Suprapubic skin (tissue), 4 donors: Measurements from ENCODE around the gene PFDN4. TPM values are rescaled to one million over a fixed set of nuclear protein-coding genes. Genes with fewer than 3 reads are reported as not detected.

Experiments
- DNase-seq, 2 donors: peaks; one replicate each; pipeline ENCODE4 v3.0.0-alpha.2; 2019; ENCODE audit warnings: low spot score in 2 of 2
- H3K27ac ChIP-seq: fragments of 200-600 bp; sonication (generic); one replicate; pipeline ENCODE4 v1.5.1; 2019
- H3K27me3 ChIP-seq: fragments of 200-600 bp; sonication (generic); one replicate; pipeline ENCODE4 v1.5.1; 2019
- H3K36me3 ChIP-seq: fragments of 200-600 bp; sonication (generic); one replicate; pipeline ENCODE4 v1.5.1; 2019
- H3K4me1 ChIP-seq: fragments of 200-600 bp; sonication (generic); one replicate; pipeline ENCODE4 v1.5.1; 2019
- H3K4me3 ChIP-seq: fragments of 200-600 bp; sonication (generic); one replicate; pipeline ENCODE4 v1.5.1; 2019; ENCODE audit warnings: mild to moderate bottlenecking
- H3K9me3 ChIP-seq: fragments of 200-600 bp; sonication (generic); one replicate; pipeline ENCODE4 v1.5.1; 2019
- CTCF ChIP-seq, 2 donors: fragments of 200-600 bp in 1 of 2; fragments of 450-650 bp in 1 of 2; sonication (generic) in 1 of 2; IDR thresholded peaks; one replicate each; pipeline ENCODE4 v1.5.1; 2016 to 2019; ENCODE audit warnings: antibody characterized with exemption in 2 of 2, mild to moderate bottlenecking in 1 of 2, moderate library complexity in 1 of 2
- EP300 ChIP-seq: sonication (generic); formaldehyde crosslinking; IDR thresholded peaks from one replicate; pipeline ENCODE4 v1.6.1; 2017; ENCODE audit warnings: antibody characterized with exemption
- POLR2A ChIP-seq, 2 donors: fragments of 450-650 bp; IDR thresholded peaks; one replicate each; pipeline ENCODE4 v1.6.1; 2017; ENCODE audit warnings: antibody characterized with exemption in 2 of 2, mild to moderate bottlenecking in 2 of 2, moderate library complexity in 2 of 2
- POLR2AphosphoS5 ChIP-seq, 3 donors: sonication (generic); formaldehyde crosslinking; IDR thresholded peaks; one replicate each; pipeline ENCODE4 v1.6.1; 2017; ENCODE audit warnings: antibody characterized with exemption in 3 of 3
- WGBS: methylation state at CpG from one replicate; pipeline ENCODE4 v1.1.5; 2018; 5-methylcytosine and 5-hydroxymethylcytosine counted together
- total RNA-seq, 4 donors: library from RNA; depleted of rRNA; stranded (reverse); fragments of >200 nt; gene quantifications; one replicate each; pipeline ENCODE4 v1.1.0, GENCODE V29; 2016

The PFDN4 gene
- total RNA-seq, 4 donors from 2014 or later: 33.2 to 48.7 (median 42.0) TPM

GRCh38 chr20:54189630-54190029 lies 18.3 kb upstream of the PFDN4 start:
- H3K27ac ChIP-seq: peak overlapping the region; percentile 44
- H3K4me3 ChIP-seq: no peak overlapping the region
- TF ChIP-seq POLR2AphosphoS5 (IDR thresholded peaks at IDR 0.05) (no peak), CTCF (IDR thresholded peaks at IDR 0.05) (no peak), EP300 (no peak), POLR2A (IDR thresholded peaks at IDR 0.05) (no peak)
- DNase-seq: no peak
- H3K4me1 ChIP-seq: peaks cover 9% of the 10 kb centered on the region
- H3K36me3 ChIP-seq: no peaks in the 10 kb centered on the region
- WGBS: 27% methylated on average over 2 of the region's 2 CpGs
- peaks cover 6% of the 10 kb centered on the region for H3K27me3 ChIP-seq
- no peaks in the 10 kb centered on the region for H3K9me3 ChIP-seq

- peaks cover 6% of the 10 kb centered on the region for H3K27me3 ChIP-seq
- 48% methylated on average over 2 of the region's 2 CpGs for WGBS
- TF ChIP-seq EP300 (no peak), POLR2AphosphoS5 (IDR thresholded peaks at IDR 0.05) (no peak), POLR2A (IDR thresholded peaks at IDR 0.05) (no peak), CTCF (IDR thresholded peaks at IDR 0.05) (no peak)
- peaks cover 6% of the 10 kb centered on the region for H3K4me1 ChIP-seq
- peak overlapping the region; percentile 44 for H3K27ac ChIP-seq
- H3K9me3 ChIP-seq: no peaks in the 10 kb centered on the region
- no peak overlapping the region for H3K4me3 ChIP-seq
- no peaks in the 10 kb centered on the region for H3K36me3 ChIP-seq
- no peak for DNase-seq
These were observed 17.7 kb upstream of the PFDN4 start for GRCh38 chr20:54190217-54190616.

- Histone ChIP-seq H3K27me3 (no peaks in the 10 kb centered on the region), H3K9me3 (no peaks in the 10 kb centered on the region), H3K4me3 (no peak overlapping the region), H3K36me3 (no peaks in the 10 kb centered on the region), H3K4me1 (peaks cover 16% of the 10 kb centered on the region), H3K27ac (no peak overlapping the region)
- no peak for TF ChIP-seq POLR2A (IDR thresholded peaks at IDR 0.05)
- no peak for TF ChIP-seq EP300
- TF ChIP-seq POLR2AphosphoS5 (IDR thresholded peaks at IDR 0.05): no peak
- no peak for TF ChIP-seq CTCF (IDR thresholded peaks at IDR 0.05)
- no peak for DNase-seq
- WGBS: 90% methylated on average over 5 of the region's 5 CpGs
These were observed 14.1 kb upstream of the PFDN4 start for GRCh38 chr20:54193817-54194216.

GRCh38 chr20:54194724-54195438 lies 13.0 kb upstream of the PFDN4 start:
- Histone ChIP-seq H3K27ac (no peak overlapping the region), H3K36me3 (no peaks in the 10 kb centered on the region), H3K4me1 (peaks cover 20% of the 10 kb centered on the region), H3K4me3 (no peak overlapping the region), H3K9me3 (no peaks in the 10 kb centered on the region), H3K27me3 (no peaks in the 10 kb centered on the region)
- WGBS: 54% methylated on average over 11 of the region's 11 CpGs
- no peak for DNase-seq
- TF ChIP-seq POLR2A (IDR thresholded peaks at IDR 0.05) (no peak), CTCF (IDR thresholded peaks at IDR 0.05) (peak in 1 of 2 donors; percentile 15), POLR2AphosphoS5 (IDR thresholded peaks at IDR 0.05) (no peak), EP300 (no peak)

GRCh38 chr20:54195483-54196472 lies 12.1 kb upstream of the PFDN4 start:
- H3K27me3 ChIP-seq: no peaks in the 10 kb centered on the region
- no peak for DNase-seq
- WGBS: 87% methylated on average over 13 of the region's 13 CpGs
- peaks cover 15% of the 10 kb centered on the region for H3K4me1 ChIP-seq
- no peaks in the 10 kb centered on the region for H3K9me3 ChIP-seq
- H3K4me3 ChIP-seq: no peak overlapping the region
- no peaks in the 10 kb centered on the region for H3K36me3 ChIP-seq
- TF ChIP-seq POLR2AphosphoS5 (IDR thresholded peaks at IDR 0.05): no peak
- no peak for TF ChIP-seq CTCF (IDR thresholded peaks at IDR 0.05)
- no peak for TF ChIP-seq POLR2A (IDR thresholded peaks at IDR 0.05)
- no peak for TF ChIP-seq EP300
- H3K27ac ChIP-seq: no peak overlapping the region
